Adrenal gland (tissue), 5 donors: ENCODE measurements around the gene SLIT3.

Experiments
- CTCF ChIP-seq, 6 experiments: fragments of 450-650 bp in 4 of 6; fragments of 200-600 bp in 2 of 6; sonication (generic) in 1 of 6; IDR thresholded peaks; 1 replicate in 5 of 6; 2 replicates in 1 of 6; pipeline versions ENCODE4 v1.5.1 to v1.8.0; 2016 to 2021; ENCODE audit warnings: antibody characterized with exemption in 6 of 6, mild to moderate bottlenecking in 2 of 6, moderate library complexity in 1 of 6
- POLR2A ChIP-seq, 2 donors: fragments of 450-650 bp; IDR thresholded peaks; one replicate each; pipeline ENCODE4 v1.6.1; 2017; ENCODE audit warnings: antibody characterized with exemption in 2 of 2, mild to moderate bottlenecking in 2 of 2, moderate library complexity in 1 of 2
- donor health status: DM: no; HTN: no; CAD: no.

- TF ChIP-seq CTCF (IDR thresholded peaks at IDR 0.05): no peak
- TF ChIP-seq POLR2A (IDR thresholded peaks at IDR 0.05): no peak
These were observed 632.9 kb downstream of the SLIT3 start for GRCh38 chr5:168668078-168668477.
